Epithelial cell of esophagus (primary cell): ENCODE data around the gene SCAI.
"Not testable (repeated sequence)": the region's sequence is repeated elsewhere in the genome, so short reads cannot be mapped to it uniquely, and the experiment has no call there.

Experiments
- DNase-seq: peaks from one replicate; pipeline ENCODE4 v3.0.0; 2010; ENCODE audit warnings: low read depth
- H3K4me3 ChIP-seq: 2 replicates; pipeline ENCODE4 v1.5.1; 2011; ENCODE audit warnings: mild to moderate bottlenecking, low read length, control low read depth
- CTCF ChIP-seq: IDR thresholded peaks from 2 replicates; pipeline ENCODE4 v1.5.1; 2011; ENCODE audit warnings: low read depth, mild to moderate bottlenecking, low read length, control low read depth, inconsistent platforms; ENCODE audit not compliant: insufficient read depth; ENCODE audit errors: missing control alignments

The SCAI gene

DNA sequence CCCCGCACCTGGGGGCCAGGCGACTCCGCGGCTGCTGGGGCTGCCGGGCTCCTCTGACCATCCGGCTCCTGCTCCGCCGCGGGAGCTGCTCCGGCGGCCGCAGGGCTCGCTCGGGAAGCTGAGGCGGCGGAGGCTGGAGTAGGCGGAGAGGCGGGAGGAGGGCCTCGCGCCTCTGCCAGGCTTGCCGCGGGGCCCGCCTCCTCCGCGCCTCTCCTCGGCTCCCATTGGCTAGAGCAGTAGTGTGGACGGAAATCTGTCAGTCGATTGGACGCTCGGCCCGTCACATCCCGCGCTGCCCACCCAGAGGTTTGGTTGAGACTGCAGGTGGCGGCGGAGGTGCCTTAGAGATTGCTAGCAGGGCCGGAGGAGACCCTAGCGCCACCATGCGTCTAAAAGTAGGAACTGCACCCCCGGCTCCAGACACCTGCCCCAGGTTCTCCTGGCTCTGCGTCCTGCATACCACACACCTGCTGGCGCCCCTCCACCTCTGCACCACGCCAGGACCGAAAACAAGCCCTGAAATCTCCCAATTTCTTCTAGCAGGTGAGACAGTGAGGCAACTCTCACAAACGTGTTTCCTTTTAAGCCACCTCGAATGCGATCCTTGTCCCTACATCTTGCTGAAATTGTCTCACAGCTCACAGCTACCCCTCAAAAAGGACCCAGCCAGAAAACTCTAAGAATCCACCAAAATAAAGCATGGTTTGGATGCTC, at the start of gene SCAI:
SCAI (minus strand) TSS at position 152 of the 714 bp plus-strand sequence; CDS start at position 61, 91 bp downstream.
- peak; percentile 100 for DNase-seq
- peak within 1 kb of the TSS; percentile 69 for H3K4me3 ChIP-seq
- TF ChIP-seq CTCF = peak; percentile 95

DNA sequence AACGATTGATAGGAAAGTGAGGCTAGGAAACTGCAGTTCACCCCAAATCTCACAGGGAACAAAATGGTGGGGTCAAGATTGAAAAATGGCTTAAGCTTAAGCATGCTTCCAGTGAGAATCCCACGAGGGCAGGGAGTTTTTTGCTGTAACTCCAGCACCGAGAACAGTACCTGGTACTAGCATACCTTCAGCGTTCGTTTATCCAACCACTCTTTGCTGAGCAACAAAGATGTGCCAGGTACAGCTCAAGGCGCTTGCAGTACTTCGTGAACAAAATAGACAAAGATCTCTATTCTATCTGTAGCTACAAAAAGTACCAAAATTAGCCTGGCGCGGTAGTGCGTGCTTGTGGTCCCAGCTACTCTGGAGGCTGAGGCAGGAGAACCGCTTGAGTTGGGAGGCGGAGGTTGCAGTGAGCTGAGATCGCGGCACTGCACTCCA, 47.1 kb upstream of the SCAI start:
- H3K4me3 ChIP-seq = peak overlapping the region; percentile 96
- DNase-seq = no peak
- TF ChIP-seq CTCF = no peak

DNA sequence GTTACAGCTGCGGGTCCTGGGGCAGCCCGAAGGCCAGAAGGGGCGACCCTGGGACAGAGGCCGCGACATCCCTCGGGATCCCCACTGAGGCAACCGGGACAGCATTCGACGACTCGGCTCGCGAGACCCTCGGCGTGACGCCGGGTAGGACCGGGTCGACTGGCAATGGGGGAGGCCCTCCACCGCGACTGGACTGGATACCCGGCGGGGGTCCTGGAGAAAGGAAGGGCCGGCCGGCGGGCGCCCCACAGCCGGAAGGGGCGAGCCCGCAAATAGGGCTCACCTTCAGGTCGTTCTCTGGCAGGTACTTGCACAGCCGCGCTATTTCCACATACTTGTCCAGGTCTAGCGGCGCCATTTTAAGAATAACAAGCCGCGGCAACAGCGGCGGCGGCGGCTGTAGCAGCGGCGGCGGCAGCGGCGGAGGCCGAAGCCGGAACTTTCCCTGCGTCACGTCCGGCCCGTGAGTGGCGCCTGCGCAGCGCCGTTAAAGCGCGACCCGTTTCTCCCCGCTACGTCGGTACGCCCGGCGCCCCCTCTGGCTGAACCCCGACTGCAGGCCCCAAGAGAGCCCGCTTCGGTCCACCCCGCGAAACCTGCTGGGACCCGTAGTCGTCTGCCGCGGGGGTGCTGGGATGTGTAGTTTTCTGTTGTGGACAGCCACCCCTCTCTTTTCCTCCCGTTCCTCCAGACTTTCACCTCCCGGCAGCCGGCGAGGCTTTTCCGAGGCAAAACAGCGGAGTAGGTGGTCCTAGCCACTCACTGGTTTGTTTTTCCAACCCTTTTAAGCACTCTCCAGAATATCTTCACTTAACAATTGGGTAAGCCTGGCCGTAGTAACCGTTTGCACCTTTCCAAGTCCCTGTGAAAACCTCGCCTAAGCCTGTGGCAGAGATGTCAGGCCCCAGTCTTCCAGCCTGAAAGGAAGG, 46.3 kb upstream of the SCAI start, which contains the start of gene PPP6C:
PPP6C (minus strand) TSS at position 443 of the 929 bp plus-strand sequence; CDS start at position 358, 85 bp downstream.
- DNase-seq = peak; percentile 97
- peak within 1 kb of the TSS; percentile 96 for H3K4me3 ChIP-seq
- TF ChIP-seq CTCF = peak; percentile 61

GRCh38 chr9:125189011-125189360, 45.7 kb upstream of the SCAI start:
- DNase-seq = peak; percentile 21
- H3K4me3 ChIP-seq = peak overlapping the region; percentile 96
- no peak for TF ChIP-seq CTCF

DNA sequence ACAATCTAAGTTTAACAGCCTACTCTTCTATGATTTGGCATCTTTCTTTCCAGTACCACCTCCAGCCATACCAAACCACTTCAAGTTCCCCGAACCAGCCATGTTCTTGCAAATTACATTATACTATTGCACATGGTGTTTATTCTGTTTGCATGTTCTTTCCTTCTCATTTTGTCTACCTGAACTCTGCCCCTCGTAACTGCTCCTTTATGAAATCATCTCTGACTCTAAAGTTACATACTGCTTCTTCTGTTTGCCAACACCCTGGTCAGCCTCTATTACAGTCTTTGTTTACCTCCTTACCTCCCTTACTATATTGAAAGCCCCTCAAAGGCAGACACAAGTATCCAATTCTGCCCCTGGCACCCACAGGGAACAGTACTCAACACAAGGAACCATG, 40.2 kb upstream of the SCAI start:
- H3K4me3 ChIP-seq = no peak overlapping the region
- TF ChIP-seq CTCF = no peak
- DNase-seq = no peak

DNA sequence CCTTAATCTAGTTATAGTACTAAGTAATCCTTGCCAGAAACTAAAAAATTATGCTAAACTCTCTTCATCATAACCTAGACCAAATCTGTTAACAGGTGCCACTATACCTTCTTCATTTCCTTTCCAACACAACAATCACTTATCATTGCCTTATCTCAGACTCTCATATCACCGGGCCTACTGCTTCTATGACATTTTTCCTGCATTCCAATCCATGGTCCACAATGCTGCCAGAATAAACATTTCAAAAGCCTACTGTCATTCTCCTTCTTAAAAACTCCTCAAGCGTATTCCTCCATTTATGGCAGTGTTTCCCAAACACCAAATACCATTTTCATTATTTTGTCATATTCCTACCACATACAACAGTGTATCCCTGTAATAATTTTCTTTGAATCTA, 39.7 kb upstream of the SCAI start:
- TF ChIP-seq CTCF = no peak
- DNase-seq = no peak
- no peak overlapping the region for H3K4me3 ChIP-seq

DNA sequence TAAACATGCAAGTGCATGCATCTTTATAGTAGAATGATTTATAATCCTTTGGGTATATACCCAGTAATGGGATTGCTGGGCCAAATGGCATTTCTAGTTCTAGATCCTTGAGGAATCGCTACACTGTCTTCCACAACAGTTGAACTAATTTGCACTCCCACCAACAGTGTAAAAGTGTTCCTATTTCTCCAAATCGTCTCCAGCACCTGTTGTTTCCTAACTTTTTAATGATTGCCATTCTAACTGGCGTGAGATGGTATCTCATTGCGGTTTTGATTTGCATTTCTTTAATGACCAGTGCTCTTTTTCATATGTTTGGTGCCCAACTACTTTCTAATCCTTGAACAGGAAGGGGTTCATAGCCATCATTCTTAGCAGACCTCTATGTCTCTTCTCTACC, 38.4 kb upstream of the SCAI start:
- not testable (repeated sequence) for DNase-seq, H3K4me3 ChIP-seq
